HEK293T (cell line): ENCODE data around the gene GGA2.

Source experiments
- BHLHE40 ChIP-seq: fragments of 450-650 bp; IDR thresholded peaks from 2 replicates; pipeline ENCODE4 v1.6.1; 2016; ENCODE audit warnings: mild to moderate bottlenecking, moderate library complexity, borderline replicate concordance
- FOXK2 ChIP-seq: fragments of 450-650 bp; IDR thresholded peaks from 2 replicates; pipeline ENCODE4 v1.6.1; 2016; ENCODE audit warnings: mild to moderate bottlenecking
- FOXM1 ChIP-seq: fragments of 450-650 bp; IDR thresholded peaks from 2 replicates; pipeline ENCODE4 v1.6.1; 2017; ENCODE audit warnings: mild to moderate bottlenecking, borderline replicate concordance
- LEF1 ChIP-seq: fragments of 450-650 bp; IDR thresholded peaks from 2 replicates; pipeline ENCODE4 v1.6.1; 2017; ENCODE audit warnings: mild to moderate bottlenecking, borderline replicate concordance
- NFRKB ChIP-seq: fragments of 450-650 bp; IDR thresholded peaks from 2 replicates; pipeline ENCODE4 v1.6.1; 2016; ENCODE audit warnings: mild to moderate bottlenecking, moderate library complexity
- SP1 ChIP-seq: fragments of 450-650 bp; IDR thresholded peaks from 2 replicates; pipeline ENCODE4 v1.6.1; 2017
- TF ChIP-seq, protein P1 (sequence below): fragments of 450-650 bp; IDR thresholded peaks from 2 replicates; pipeline ENCODE4 v1.6.1; 2016

DNA sequence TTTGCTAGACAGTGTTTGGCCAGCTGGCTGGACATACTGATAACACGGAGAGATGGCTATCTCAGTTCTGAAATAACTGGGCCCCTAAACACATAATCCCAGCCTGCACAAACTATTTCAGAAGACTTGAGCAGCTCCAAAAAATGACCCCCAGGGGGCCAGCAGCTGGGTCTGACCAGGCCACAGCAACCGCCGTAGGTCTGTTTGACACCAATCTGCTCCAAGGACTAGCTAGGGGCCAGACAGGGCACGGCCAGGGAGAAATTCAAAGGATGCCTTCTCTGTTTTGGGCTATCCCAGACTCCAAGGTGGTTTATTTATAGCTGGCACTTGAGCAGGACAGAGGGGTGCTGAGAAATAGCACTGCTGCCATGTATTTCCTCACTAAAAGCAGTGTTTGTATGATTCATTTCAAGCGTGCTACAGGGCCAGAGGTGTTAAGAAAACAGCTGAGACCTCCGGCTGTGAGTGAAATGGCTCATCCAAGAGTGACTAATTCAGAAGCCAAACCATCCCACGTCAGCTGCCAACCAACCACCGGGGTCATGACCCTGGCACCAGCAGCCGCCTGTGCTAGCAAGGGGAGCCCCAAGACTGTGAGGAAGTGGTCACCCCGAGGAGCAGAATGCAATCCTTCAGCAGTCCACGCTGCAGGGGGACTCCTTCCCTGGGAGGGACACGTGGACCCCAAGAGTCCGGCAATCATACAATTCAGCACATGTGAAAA, 5.7 kb downstream of the GGA2 start:
- TF ChIP-seq FOXM1 (no peak), BHLHE40 (no peak), SP1 (no peak), FOXK2 (no peak), NFRKB (no peak), LEF1 (no peak)
- TF ChIP-seq, protein P1, sequence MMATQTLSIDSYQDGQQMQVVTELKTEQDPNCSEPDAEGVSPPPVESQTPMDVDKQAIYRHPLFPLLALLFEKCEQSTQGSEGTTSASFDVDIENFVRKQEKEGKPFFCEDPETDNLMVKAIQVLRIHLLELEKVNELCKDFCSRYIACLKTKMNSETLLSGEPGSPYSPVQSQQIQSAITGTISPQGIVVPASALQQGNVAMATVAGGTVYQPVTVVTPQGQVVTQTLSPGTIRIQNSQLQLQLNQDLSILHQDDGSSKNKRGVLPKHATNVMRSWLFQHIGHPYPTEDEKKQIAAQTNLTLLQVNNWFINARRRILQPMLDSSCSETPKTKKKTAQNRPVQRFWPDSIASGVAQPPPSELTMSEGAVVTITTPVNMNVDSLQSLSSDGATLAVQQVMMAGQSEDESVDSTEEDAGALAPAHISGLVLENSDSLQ = no peak
